H1 (cell line): ENCODE results near the gene NEGR1. TPM values are rescaled to one million over a fixed set of nuclear protein-coding genes. Genes with fewer than 3 reads are reported as not detected.

ENCODE experiments used
- CTCF ChIA-PET: fragments of 300-600 bp; sonication (Branson Sonifier 250); formaldehyde crosslinking; loops from one replicate; lab custom pipeline; 2021; ENCODE audit not compliant: partially characterized antibody; lab: Charles Lee
- POLR2A ChIA-PET: fragments of 300-600 bp; sonication (Branson Sonifier 250); formaldehyde crosslinking; loops from one replicate; lab custom pipeline; 2021; ENCODE audit warnings: inconsistent platforms; ENCODE audit not compliant: partially characterized antibody; lab: Charles Lee
- DNase-seq, 2 experiments: peaks; one replicate each; pipeline versions ENCODE4 v3.0.0 to v3.0.0-alpha.2; 2010 to 2022; ENCODE audit warnings: low spot score in 2 of 2, low read depth in 1 of 2, mixed read lengths in 1 of 2
- FAIRE-seq: peaks from 2 replicates; lab custom pipeline; 2011; peaks lifted over from hg19 to GRCh38; lab: Jason Lieb, UNC
- H2AFZ ChIP-seq: 2 replicates; pipeline ENCODE4 v1.8.1; 2012; ENCODE audit warnings: low read length, inconsistent platforms
- H2AK5ac ChIP-seq: 2 replicates; pipeline ENCODE4 v1.6.1; 2013; ENCODE audit warnings: low read depth, low read length
- H2BK120ac ChIP-seq: replicated peaks from 2 replicates; pipeline ENCODE3; 2013; ENCODE audit warnings: low read depth, low read length, inconsistent platforms
- H2BK12ac ChIP-seq: 2 replicates; pipeline ENCODE4 v1.6.1; 2013; ENCODE audit warnings: low read depth, low read length
- H2BK15ac ChIP-seq: 2 replicates; pipeline ENCODE4 v1.6.1; 2013; ENCODE audit warnings: low read length
- H2BK20ac ChIP-seq: 2 replicates; pipeline ENCODE4 v1.6.1; 2013; ENCODE audit warnings: low read length
- H2BK5ac ChIP-seq: 2 replicates; pipeline ENCODE4 v1.6.1; 2013; ENCODE audit warnings: low read depth, low read length
- H3K14ac ChIP-seq: 2 replicates; pipeline ENCODE4 v1.6.1; 2013; ENCODE audit warnings: inconsistent platforms; ENCODE audit not compliant: insufficient read length
- H3K18ac ChIP-seq: 2 replicates; pipeline ENCODE4 v1.6.1; 2013; ENCODE audit warnings: low read length; ENCODE audit errors: extremely low read depth
- H3K23ac ChIP-seq: 2 replicates; pipeline ENCODE4 v1.6.1; 2013; ENCODE audit warnings: inconsistent platforms; ENCODE audit not compliant: insufficient read length
- H3K23me2 ChIP-seq: 2 replicates; pipeline ENCODE4 v1.6.1; 2013; ENCODE audit warnings: low read depth, low read length
- H3K27ac ChIP-seq: 2 replicates; pipeline ENCODE4 v1.6.1; 2011; ENCODE audit warnings: low read depth, low read length, inconsistent platforms
- H3K27me3 ChIP-seq, 4 experiments: replicated peaks in 1 of 4; 1 replicate in 1 of 4; 2 replicates in 3 of 4; pipeline versions ENCODE4 v1.6.1 to v1.8.1; 2011 to 2013; ENCODE audit warnings: low read length in 3 of 4, mild to moderate bottlenecking in 3 of 4, inconsistent platforms in 2 of 4, mixed read lengths in 2 of 4, moderate library complexity in 1 of 4; ENCODE audit not compliant: control insufficient read depth in 3 of 4, insufficient read depth in 3 of 4; ENCODE audit errors: extremely low read depth in 1 of 4
- H3K36me3 ChIP-seq, 4 experiments: 2 replicates each; pipeline versions ENCODE4 v1.6.1 to v1.8.1; 2011 to 2013; ENCODE audit warnings: mild to moderate bottlenecking in 4 of 4, low read length in 3 of 4, moderate library complexity in 2 of 4, control low read depth in 1 of 4, inconsistent platforms in 1 of 4; ENCODE audit not compliant: insufficient read depth in 4 of 4, control insufficient read depth in 2 of 4
- H3K4ac ChIP-seq: replicated peaks from 2 replicates; pipeline ENCODE3; 2013; ENCODE audit warnings: low read length, low read depth, mixed read lengths, inconsistent platforms; ENCODE audit not compliant: insufficient read length
- H3K4me1 ChIP-seq, 4 experiments: replicated peaks in 1 of 4; 1 replicate in 1 of 4; 2 replicates in 3 of 4; pipeline versions ENCODE4 v1.6.1 to v1.8.1; 2011 to 2013; ENCODE audit warnings: low read length in 3 of 4, inconsistent platforms in 2 of 4, mixed read lengths in 1 of 4; ENCODE audit not compliant: insufficient read depth in 4 of 4, control insufficient read depth in 3 of 4
- H3K4me2 ChIP-seq, 2 experiments: 2 replicates each; pipeline versions ENCODE4 v1.6.1 to v1.8.1; 2011 to 2013; ENCODE audit warnings: low read depth in 2 of 2, low read length in 2 of 2, control low read depth in 1 of 2, inconsistent platforms in 1 of 2, mild to moderate bottlenecking in 1 of 2; ENCODE audit not compliant: insufficient read depth in 1 of 2
- H3K4me3 ChIP-seq, 4 experiments: fragments of 200-600, 300-600 bp in 1 of 4; sonication (generic), shearing (Covaris generic), sonication (Bioruptor Twin) in 1 of 4; 2 replicates each; pipeline versions ENCODE4 v1.5.1 to v1.8.1; 2011 to 2016; ENCODE audit warnings: low read length in 4 of 4, low read depth in 3 of 4, control low read depth in 2 of 4, inconsistent platforms in 2 of 4, mild to moderate bottlenecking in 2 of 4, mixed read lengths in 1 of 4, moderate library complexity in 1 of 4; ENCODE audit not compliant: insufficient read depth in 2 of 4; ENCODE audit errors: extremely low read depth in 1 of 4
- H3K56ac ChIP-seq: replicated peaks from 2 replicates; pipeline ENCODE3; 2013; ENCODE audit warnings: low read depth, mild to moderate bottlenecking, mixed read lengths, low read length, inconsistent platforms; ENCODE audit not compliant: insufficient read length
- H3K79me1 ChIP-seq: 2 replicates; pipeline ENCODE4 v1.6.1; 2013; ENCODE audit warnings: low read depth, low read length, control low read depth
- H3K79me2 ChIP-seq, 2 experiments: 2 replicates each; pipeline versions ENCODE4 v1.6.1 to v1.8.1; 2012 to 2013; ENCODE audit warnings: low read length in 2 of 2, mild to moderate bottlenecking in 2 of 2, inconsistent platforms in 1 of 2; ENCODE audit not compliant: insufficient read depth in 2 of 2, control insufficient read depth in 1 of 2
- H3K9ac ChIP-seq, 4 experiments: replicated peaks in 1 of 4; 1 replicate in 1 of 4; 2 replicates in 3 of 4; pipeline versions ENCODE4 v1.6.1 to v1.8.1; 2011 to 2013; ENCODE audit warnings: low read depth in 3 of 4, low read length in 3 of 4, control low read depth in 2 of 4, mild to moderate bottlenecking in 2 of 4, moderate library complexity in 2 of 4, inconsistent platforms in 1 of 4; ENCODE audit errors: extremely low read depth in 1 of 4
- H3K9me3 ChIP-seq, 2 experiments: 2 replicates each; pipeline versions ENCODE4 v1.6.1 to v1.8.1; 2012 to 2013; ENCODE audit warnings: mild to moderate bottlenecking in 2 of 2, moderate library complexity in 2 of 2, control low read depth in 1 of 2, inconsistent platforms in 1 of 2, low read depth in 1 of 2, low read length in 1 of 2, mixed read lengths in 1 of 2; ENCODE audit not compliant: insufficient read depth in 2 of 2
- H4K20me1 ChIP-seq, 2 experiments: replicated peaks in 1 of 2; 2 replicates each; pipeline versions ENCODE3 to v1.8.1; 2011 to 2013; ENCODE audit warnings: inconsistent platforms in 2 of 2, low read length in 2 of 2, mild to moderate bottlenecking in 1 of 2; ENCODE audit not compliant: insufficient read depth in 2 of 2, control insufficient read depth in 1 of 2
- H4K5ac ChIP-seq: 2 replicates; pipeline ENCODE4 v1.6.1; 2013; ENCODE audit warnings: low read length, low read depth, mixed read lengths, inconsistent platforms; ENCODE audit not compliant: insufficient read length
- H4K8ac ChIP-seq: 2 replicates; pipeline ENCODE4 v1.8.0; 2013; ENCODE audit warnings: mild to moderate bottlenecking, moderate library complexity, low read length, inconsistent platforms; ENCODE audit not compliant: insufficient read depth; ENCODE audit errors: extremely low read depth
- H4K91ac ChIP-seq: replicated peaks from 2 replicates; pipeline ENCODE3; 2013; ENCODE audit warnings: low read length, mixed read lengths, inconsistent platforms; ENCODE audit not compliant: insufficient read length
- BRCA1 ChIP-seq: IDR thresholded peaks from 2 replicates; pipeline ENCODE4 v1.6.1; 2012; ENCODE audit warnings: low read depth, low read length, improper control_type of control experiment
- GTF2F1 ChIP-seq: IDR thresholded peaks from 2 replicates; pipeline ENCODE4 v1.6.1; 2012; ENCODE audit warnings: low read depth, low read length, improper control_type of control experiment, borderline replicate concordance
- WGBS, 2 experiments: shearing (Covaris generic) in 1 of 2; methylation state at CpG; one replicate each; pipeline versions ENCODE4 v1.1.6 to v1.1.7; 2013 to 2015; ENCODE audit warnings: low lambda C conversion rate in 2 of 2, mixed read lengths in 2 of 2, inconsistent platforms in 1 of 2, low coverage in 1 of 2, missing lambda C conversion rate in 1 of 2; ENCODE audit not compliant: insufficient replicate concordance in 2 of 2, insufficient coverage in 1 of 2, insufficient read length in 1 of 2; ENCODE audit errors: extremely low coverage in 1 of 2, missing lambda C conversion rate in 1 of 2; 5-methylcytosine and 5-hydroxymethylcytosine counted together
- polyA plus RNA-seq, 7 experiments: library from polyadenylated mRNA; depleted of rRNA in 3 of 7; stranded (reverse) in 5 of 7; unstranded in 2 of 7; fragments of >200 nt in 5 of 7; fragments of 200-250 nt in 2 of 7; gene quantifications; 1 replicate in 5 of 7; 2 replicates in 1 of 7; 4 replicates in 1 of 7; pipeline versions ENCODE4 v1.2.1 to v1.2.3, GENCODE V29; 2011 to 2013; ENCODE audit warnings: missing spikeins in 2 of 7, mixed read lengths in 2 of 7
- total RNA-seq: library from RNA; stranded (reverse); fragmentation: NEBNext Ultra II Directional; extraction: Animal tissue kit (Norgen Biotek cat#: 25700); gene quantifications from 2 replicates; pipeline ENCODE4 v1.2.1, GENCODE V29; 2021

The NEGR1 gene
- total and polyA plus RNA-seq, 2 of the 8 experiments (the other 6 are each of a cell fraction or from before 2014, with no cell fraction given): 0.71 to 1.3 TPM

GRCh38 chr1:71562298-71562697, 720.0 kb downstream of the NEGR1 start:
- no peak overlapping the region for H2BK120ac ChIP-seq
- POLR2A ChIA-PET: no interaction called here
- no peak overlapping the region for H2BK12ac ChIP-seq
- H2BK20ac ChIP-seq: no peak overlapping the region
- H3K4me1 ChIP-seq: no peaks in the 10 kb centered on the region
- no peaks in the 10 kb centered on the region; a peak in 1 of 7 replicates for H3K27me3 ChIP-seq
- no peak overlapping the region for H4K8ac ChIP-seq
- H3K9me3 ChIP-seq: no peaks in the 10 kb centered on the region
- no peak overlapping the region for H4K5ac ChIP-seq
- no peaks in the 10 kb centered on the region for H4K20me1 ChIP-seq
- no peaks in the 10 kb centered on the region for H3K79me2 ChIP-seq
- H4K91ac ChIP-seq: no peak overlapping the region
- CTCF ChIA-PET: no interaction called here
- DNase-seq (no peak), FAIRE-seq (no peak)
- no peak overlapping the region for H3K23ac ChIP-seq
- 42% methylated on average over 1 of the region's 1 CpG; no CpG with 5 or more reads in 1 of the 2 experiments for WGBS, 2 experiments
- H2AFZ ChIP-seq: no peak overlapping the region
- H3K4me2 ChIP-seq: no peak overlapping the region
- no peak overlapping the region for H2AK5ac ChIP-seq
- H3K14ac ChIP-seq: no peak overlapping the region
- no peak overlapping the region for H2BK15ac ChIP-seq
- H3K27ac ChIP-seq: no peak overlapping the region
- no peak overlapping the region for H3K4me3 ChIP-seq
- H3K9ac ChIP-seq: no peak overlapping the region
- no peaks in the 10 kb centered on the region for H3K79me1 ChIP-seq
- no peak overlapping the region for H3K18ac ChIP-seq
- no peak for TF ChIP-seq BRCA1
- no peak for TF ChIP-seq GTF2F1
- H3K4ac ChIP-seq: no peak overlapping the region
- no peak overlapping the region for H2BK5ac ChIP-seq
- no peaks in the 10 kb centered on the region for H3K36me3 ChIP-seq
- H3K23me2 ChIP-seq: no peaks in the 10 kb centered on the region
- no peak overlapping the region for H3K56ac ChIP-seq
